Activated T-cell treated with anti-CD3 and anti-CD28 coated beads, Interleukin-2, amount 50 U/mL, for 1 hour (primary cell): ENCODE results near the gene DNMBP.
"Not testable (repeated sequence)": the region's sequence is repeated elsewhere in the genome, so short reads cannot be mapped to it uniquely, and the experiment has no call there.

ENCODE experiments used
- DNase-seq: peaks from one replicate; pipeline ENCODE4 v3.0.0-alpha.2; 2020

The DNMBP gene

GRCh38 chr10:99855479-99856071 lies 154.2 kb downstream of the DNMBP start:
- no peak for DNase-seq

GRCh38 chr10:99854860-99855259 lies 154.9 kb downstream of the DNMBP start:
- DNase-seq: no peak

- DNase-seq: no peak
These were observed 156.1 kb downstream of the DNMBP start for GRCh38 chr10:99853655-99854054.

- no peak for DNase-seq
These were observed 157.1 kb downstream of the DNMBP start for GRCh38 chr10:99852481-99853213.

- DNase-seq: no peak
These were observed 157.9 kb downstream of the DNMBP start for GRCh38 chr10:99851825-99852224.

GRCh38 chr10:99850767-99851340 lies 158.9 kb downstream of the DNMBP start:
- DNase-seq: no peak

- no peak for DNase-seq
These were observed 159.6 kb downstream of the DNMBP start for GRCh38 chr10:99850021-99850766.

GRCh38 chr10:99849536-99849935 lies 160.2 kb downstream of the DNMBP start:
- no peak for DNase-seq

GRCh38 chr10:99849057-99849456 lies 160.7 kb downstream of the DNMBP start:
- DNase-seq: no peak

GRCh38 chr10:99845837-99846382 lies 163.8 kb downstream of the DNMBP start:
- DNase-seq: peak; percentile 56

- no peak for DNase-seq
These were observed 165.3 kb downstream of the DNMBP start for GRCh38 chr10:99844433-99844955.

- DNase-seq: no peak
These were observed 166.4 kb downstream of the DNMBP start for GRCh38 chr10:99843310-99843709.

GRCh38 chr10:99841746-99842145 lies 168.0 kb downstream of the DNMBP start:
- DNase-seq: no peak

GRCh38 chr10:99840859-99841258 lies 168.9 kb downstream of the DNMBP start:
- not testable (repeated sequence) for DNase-seq

GRCh38 chr10:99836711-99837110 lies 173.0 kb downstream of the DNMBP start:
- DNase-seq: no peak

GRCh38 chr10:99835947-99836346 lies 173.8 kb downstream of the DNMBP start:
- no peak for DNase-seq

GRCh38 chr10:99834410-99834809 lies 175.3 kb downstream of the DNMBP start:
- no peak for DNase-seq

- no peak for DNase-seq
These were observed 177.3 kb downstream of the DNMBP start for GRCh38 chr10:99832439-99832838.

- DNase-seq: no peak
These were observed 181.3 kb downstream of the DNMBP start for GRCh38 chr10:99828464-99828863.

GRCh38 chr10:99827936-99828335 lies 181.8 kb downstream of the DNMBP start:
- no peak for DNase-seq
